PC-3 (cell line): ENCODE results near the gene NFYC. TPM values are rescaled to one million over a fixed set of nuclear protein-coding genes. Genes with fewer than 3 reads are reported as not detected.

Experiments used
- ATAC-seq: fragments of 200-7000 bp; cut with Tn5 transposase; 2 replicates; pipeline ENCODE4 v1.9.1; 2020; ENCODE audit warnings: mild to moderate bottlenecking, moderate library complexity
- BruUV-seq: library from RNA; stranded (reverse); fragments of 400-500 nt; replicated peaks from 2 replicates; lab custom pipeline; 2021; lab: Mats Ljungman, UMichigan
- CTCF ChIA-PET: fragments of 300-600 bp; sonication (Branson Sonifier 250); formaldehyde crosslinking; loops from one replicate; lab custom pipeline; 2022; ENCODE audit warnings: antibody characterized with exemption; lab: Charles Lee
- POLR2A ChIA-PET: fragments of 300-600 bp; sonication (Branson Sonifier 250); formaldehyde crosslinking; loops from one replicate; lab custom pipeline; 2022; ENCODE audit warnings: antibody characterized with exemption; ENCODE audit not compliant: unreplicated experiment; lab: Charles Lee
- DNase-seq: peaks from one replicate; pipeline ENCODE4 v3.0.0-alpha.2; 2015
- H2AFZ ChIP-seq: fragments of 300-600 bp; sonication (generic); 2 replicates; pipeline ENCODE4 v1.6.0; 2016; ENCODE audit warnings: antibody characterized with exemption, low read length
- H3F3A ChIP-seq: fragments of 300-600 bp; sonication (generic); one replicate; pipeline ENCODE4 v1.6.0; 2017; ENCODE audit warnings: antibody characterized with exemption, low read length, control low read depth, mild to moderate bottlenecking; ENCODE audit not compliant: unreplicated experiment
- H3K27ac ChIP-seq: fragments of 300-600 bp; sonication (generic); 2 replicates; pipeline ENCODE4 v1.5.1; 2016; ENCODE audit warnings: mild to moderate bottlenecking, low read length
- H3K27me3 ChIP-seq: fragments of 300-600 bp; sonication (generic); 2 replicates; pipeline ENCODE4 v1.6.1; 2016; ENCODE audit warnings: low read length, mixed read lengths
- H3K36me3 ChIP-seq: fragments of 300-600 bp; sonication (generic); 2 replicates; pipeline ENCODE4 v1.6.1; 2016; ENCODE audit warnings: low read depth, mixed run types, low read length, mixed read lengths
- H3K4me1 ChIP-seq: fragments of 300-600 bp; sonication (generic); 2 replicates; pipeline ENCODE4 v1.5.1; 2016; ENCODE audit warnings: low read length; ENCODE audit not compliant: insufficient read depth
- H3K4me2 ChIP-seq: fragments of 300-600 bp; sonication (generic); 2 replicates; pipeline ENCODE4 v1.6.0; 2016; ENCODE audit warnings: low read length
- H3K4me3 ChIP-seq: fragments of 300-600 bp; sonication (generic); 2 replicates; pipeline ENCODE4 v1.5.1; 2016; ENCODE audit warnings: mild to moderate bottlenecking, low read length, mixed read lengths
- H3K79me2 ChIP-seq: fragments of 300-600 bp; sonication (generic); 2 replicates; pipeline ENCODE4 v1.6.1; 2017; ENCODE audit warnings: low read length, mixed read lengths
- H3K9ac ChIP-seq: fragments of 300-600 bp; sonication (generic); 2 replicates; pipeline ENCODE4 v1.6.0; 2016; ENCODE audit warnings: mild to moderate bottlenecking, low read length
- H3K9me2 ChIP-seq: fragments of 300-600 bp; sonication (generic); replicated peaks from 2 replicates; pipeline ENCODE4 v1.6.1; 2016; ENCODE audit warnings: mixed run types, low read length, mixed read lengths
- H3K9me3 ChIP-seq: fragments of 300-600 bp; sonication (generic); 2 replicates; pipeline ENCODE4 v1.6.1; 2016; ENCODE audit warnings: low read length, mixed read lengths
- H4K20me1 ChIP-seq: fragments of 300-600 bp; sonication (generic); 2 replicates; pipeline ENCODE4 v1.6.1; 2016; ENCODE audit warnings: low read length, mixed read lengths
- EZH2 ChIP-seq: fragments of 300-600 bp; sonication (generic); IDR thresholded peaks from one replicate; pipeline ENCODE4 v1.6.1; 2017; ENCODE audit warnings: antibody characterized with exemption, mild to moderate bottlenecking, low read length; ENCODE audit not compliant: unreplicated experiment
- EZH2phosphoT487 ChIP-seq: fragments of 300-600 bp; sonication (generic); IDR thresholded peaks from 2 replicates; pipeline ENCODE4 v1.6.1; 2018; ENCODE audit warnings: mild to moderate bottlenecking, antibody characterized with exemption, low read length, borderline replicate concordance
- intact Hi-C: fragments of 100-400 bp; cut with micrococcal nuclease; formaldehyde crosslinking; loops from 2 replicates; pipeline ENCODE4 v1.9.0; 2023
- total RNA-seq: library from RNA; depleted of rRNA; stranded (reverse); fragments of >200 nt; gene quantifications from 2 replicates; pipeline ENCODE4 v1.2.3, GENCODE V29; 2014
- TF ChIP-seq, protein P1 (sequence below): fragments of 300-600 bp; sonication (generic); conservative IDR thresholded peaks from 2 replicates; pipeline ENCODE4 v1.5.1; 2017; ENCODE audit warnings: antibody characterized with exemption, low read depth, mild to moderate bottlenecking, low read length

Gene NFYC
- total RNA-seq, 1 experiment from 2014 or later, result 52.6 TPM

DNA sequence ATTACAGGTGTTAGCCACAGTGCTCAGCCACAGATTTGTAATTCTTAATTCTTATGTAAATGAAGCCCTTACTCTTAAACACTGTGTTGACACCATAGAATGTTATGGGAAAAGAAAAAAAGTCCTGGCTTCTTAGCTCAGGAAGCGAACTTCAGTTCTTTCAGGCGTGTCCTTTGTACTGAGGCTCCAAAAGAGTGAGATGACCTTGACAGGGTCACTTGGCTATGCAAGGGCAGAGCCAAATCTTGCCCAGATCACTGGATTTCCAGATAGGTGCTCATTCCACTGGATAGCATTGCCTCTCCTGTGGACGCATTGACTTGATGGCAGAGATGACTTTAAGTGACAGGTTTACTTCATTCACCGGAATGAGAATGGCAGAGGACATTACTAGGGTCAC is 4.8 kb downstream of the NFYC start:
- no peaks in the 10 kb centered on the region for H3F3A ChIP-seq
- POLR2A ChIA-PET, result no interaction called here
- no peak overlapping the region for H3K4me3 ChIP-seq
- intact Hi-C loops, result no loop called here
- no peaks in the 10 kb centered on the region for H3K36me3 ChIP-seq
- no peak overlapping the region for H3K4me2 ChIP-seq
- H3K9ac ChIP-seq, result no peak overlapping the region
- peaks cover 22% of the 10 kb centered on the region; the same call in 1 of the 2 replicates for H3K4me1 ChIP-seq
- CTCF ChIA-PET, result no interaction called here
- ATAC-seq (no peak), DNase-seq (no peak)
- no peaks in the 10 kb centered on the region for H3K27me3 ChIP-seq
- H3K27ac ChIP-seq, result no peak overlapping the region
- no peak for TF ChIP-seq EZH2
- no peak for TF ChIP-seq EZH2phosphoT487
- TF ChIP-seq, protein P1, sequence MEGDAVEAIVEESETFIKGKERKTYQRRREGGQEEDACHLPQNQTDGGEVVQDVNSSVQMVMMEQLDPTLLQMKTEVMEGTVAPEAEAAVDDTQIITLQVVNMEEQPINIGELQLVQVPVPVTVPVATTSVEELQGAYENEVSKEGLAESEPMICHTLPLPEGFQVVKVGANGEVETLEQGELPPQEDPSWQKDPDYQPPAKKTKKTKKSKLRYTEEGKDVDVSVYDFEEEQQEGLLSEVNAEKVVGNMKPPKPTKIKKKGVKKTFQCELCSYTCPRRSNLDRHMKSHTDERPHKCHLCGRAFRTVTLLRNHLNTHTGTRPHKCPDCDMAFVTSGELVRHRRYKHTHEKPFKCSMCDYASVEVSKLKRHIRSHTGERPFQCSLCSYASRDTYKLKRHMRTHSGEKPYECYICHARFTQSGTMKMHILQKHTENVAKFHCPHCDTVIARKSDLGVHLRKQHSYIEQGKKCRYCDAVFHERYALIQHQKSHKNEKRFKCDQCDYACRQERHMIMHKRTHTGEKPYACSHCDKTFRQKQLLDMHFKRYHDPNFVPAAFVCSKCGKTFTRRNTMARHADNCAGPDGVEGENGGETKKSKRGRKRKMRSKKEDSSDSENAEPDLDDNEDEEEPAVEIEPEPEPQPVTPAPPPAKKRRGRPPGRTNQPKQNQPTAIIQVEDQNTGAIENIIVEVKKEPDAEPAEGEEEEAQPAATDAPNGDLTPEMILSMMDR, result no peak
- H2AFZ ChIP-seq, result no peak overlapping the region
- no peaks in the 10 kb centered on the region for H3K9me3 ChIP-seq
- peaks cover 98% of the 10 kb centered on the region for H3K79me2 ChIP-seq
- no peaks in the 10 kb centered on the region for H3K9me2 ChIP-seq
- H4K20me1 ChIP-seq, result peaks cover 6% of the 10 kb centered on the region; the same call in 1 of the 2 replicates
- no TSS peak for BruUV-seq

DNA sequence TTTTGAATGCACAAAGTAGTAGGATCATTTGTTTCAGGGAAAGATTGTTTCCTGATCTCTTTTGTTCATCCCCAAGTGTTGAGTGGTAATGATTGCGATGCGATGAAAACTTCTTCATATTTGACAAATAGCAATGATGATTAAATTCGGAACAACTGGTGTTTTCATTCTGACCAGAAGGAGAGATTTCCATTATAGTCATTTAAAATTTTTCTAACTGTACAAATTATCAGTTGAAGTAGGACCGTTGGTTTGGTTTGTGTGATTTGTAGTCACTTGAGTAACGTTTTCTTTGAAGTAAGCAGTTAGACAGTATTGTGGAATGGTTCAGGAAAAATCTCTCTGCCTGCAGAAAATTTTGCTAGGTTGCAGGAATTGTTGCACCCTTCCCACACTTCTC is 5.9 kb downstream of the NFYC start:
- no TSS peak for BruUV-seq
- ATAC-seq (no peak), DNase-seq (no peak)
- no peak overlapping the region for H3K9ac ChIP-seq
- intact Hi-C loops, result no loop called here
- no peaks in the 10 kb centered on the region for H3F3A ChIP-seq
- peaks cover 100% of the 10 kb centered on the region for H3K79me2 ChIP-seq
- no peak overlapping the region for H3K4me3 ChIP-seq
- ChIA-PET POLR2A (no interaction called here), CTCF (no interaction called here)
- H3K27ac ChIP-seq, result no peak overlapping the region
- H3K27me3 ChIP-seq, result no peaks in the 10 kb centered on the region
- peaks cover 10% of the 10 kb centered on the region; the same call in 1 of the 2 replicates for H4K20me1 ChIP-seq
- TF ChIP-seq, protein P1, result no peak
- no peak for TF ChIP-seq EZH2
- no peak for TF ChIP-seq EZH2phosphoT487
- H2AFZ ChIP-seq, result no peak overlapping the region
- H3K4me1 ChIP-seq, result peaks cover 20% of the 10 kb centered on the region; the same call in 1 of the 2 replicates
- H3K36me3 ChIP-seq, result no peaks in the 10 kb centered on the region
- H3K9me3 ChIP-seq, result no peaks in the 10 kb centered on the region
- no peaks in the 10 kb centered on the region for H3K9me2 ChIP-seq
- H3K4me2 ChIP-seq, result no peak overlapping the region

DNA sequence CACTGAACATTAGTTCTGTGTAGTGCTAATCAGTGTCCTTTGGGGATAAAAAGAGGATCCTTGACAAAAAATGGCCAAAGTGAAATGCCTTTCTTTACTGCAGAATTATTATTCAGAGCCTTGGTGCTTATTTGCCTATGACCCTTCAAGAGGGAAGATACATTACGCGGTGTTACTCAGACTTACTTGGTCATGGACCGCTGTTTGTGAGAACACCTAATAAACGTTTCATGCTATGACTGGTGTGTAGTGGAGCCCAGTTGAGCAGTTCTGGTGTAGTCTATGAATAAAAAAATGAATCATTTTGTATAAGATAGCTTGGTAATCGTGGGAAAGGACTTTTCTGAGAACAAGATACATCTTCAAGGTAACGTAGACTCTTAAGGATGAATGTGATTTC is 8.3 kb downstream of the NFYC start:
- Histone ChIP-seq H3K9me2 (no peaks in the 10 kb centered on the region), H3K9ac (no peak overlapping the region), H3K4me1 (peaks cover 3% of the 10 kb centered on the region; the same call in 1 of the 2 replicates), H3K4me2 (no peak overlapping the region), H3K27me3 (no peaks in the 10 kb centered on the region), H3K36me3 (no peaks in the 10 kb centered on the region), H3K4me3 (no peak overlapping the region), H3K27ac (no peak overlapping the region), H3K9me3 (no peaks in the 10 kb centered on the region), H2AFZ (no peak overlapping the region), H4K20me1 (peaks cover 13% of the 10 kb centered on the region; the same call in 1 of the 2 replicates), H3K79me2 (peaks cover 100% of the 10 kb centered on the region), H3F3A (no peaks in the 10 kb centered on the region)
- DNase-seq (no peak), ATAC-seq (no peak)
- ChIA-PET CTCF (no interaction called here), POLR2A (interaction anchor here (0.6 kb wide), 1 partner anchor 35 kb away, joined by 3 read pairs; no protein-coding TSS in a partner anchor)
- TF ChIP-seq EZH2phosphoT487, result no peak
- no peak for TF ChIP-seq EZH2
- TF ChIP-seq, protein P1, result no peak
- intact Hi-C loops, result no loop called here
- no TSS peak for BruUV-seq
